Anterior cingulate cortex (tissue), 58 donors: ENCODE measurements around the gene ZNF607.
"Not testable (repeated sequence)": the region's sequence is repeated elsewhere in the genome, so short reads cannot be mapped to it uniquely, and the experiment has no call there.

Experiments used
- DNase-seq, 58 donors: peaks; one replicate each; lab custom pipeline; 2025; lab: John Stamatoyannopoulos, UW

ZNF607 gene

GRCh38 chr19:37719111-37719926 is at the start of gene ZNF607:
ZNF607 (minus strand) TSS chr19:37719761; CDS start chr19:37711618, 8,143 bp downstream.
- peak; percentile 33 to 92 (median 82) for DNase-seq

- no peak for DNase-seq
These were observed 43.9 kb upstream of the ZNF607 start for GRCh38 chr19:37763488-37763887.

GRCh38 chr19:37757683-37758082 is 38.1 kb upstream of the ZNF607 start:
- not testable (repeated sequence) for DNase-seq

- DNase-seq = no peak
These were observed 18.8 kb upstream of the ZNF607 start for GRCh38 chr19:37738371-37738770.

- DNase-seq = no peak
These were observed 5.6 kb upstream of the ZNF607 start for GRCh38 chr19:37725181-37725580.

GRCh38 chr19:37719927-37720265 is 335 bp upstream of the ZNF607 start:
- no peak for DNase-seq

- peak in 1 of 58 donors; percentile 4 for DNase-seq
These were observed 1.3 kb downstream of the ZNF607 start for GRCh38 chr19:37718304-37718703.

GRCh38 chr19:37716140-37716539 is 3.4 kb downstream of the ZNF607 start:
- DNase-seq = no peak

- DNase-seq = no peak
These were observed 13.4 kb downstream of the ZNF607 start for GRCh38 chr19:37706052-37706605.

GRCh38 chr19:37699057-37699456 is 20.5 kb downstream of the ZNF607 start:
- DNase-seq = no peak

- no peak for DNase-seq
These were observed 21.3 kb downstream of the ZNF607 start for GRCh38 chr19:37698216-37698615.

GRCh38 chr19:37695144-37695899 is 24.2 kb downstream of the ZNF607 start:
- DNase-seq = no peak

GRCh38 chr19:37692956-37693620 is 26.5 kb downstream of the ZNF607 start:
- DNase-seq = peak in 27 of 58 donors; percentile 0 to 75 (median 11)

- peak; percentile 28 to 91 (median 82) for DNase-seq
These were observed 27.6 kb downstream of the ZNF607 start for GRCh38 chr19:37691881-37692504.

GRCh38 chr19:37683520-37683919 is 36.0 kb downstream of the ZNF607 start:
- no peak for DNase-seq

- no peak for DNase-seq
These were observed 50.1 kb downstream of the ZNF607 start for GRCh38 chr19:37669450-37669914.

GRCh38 chr19:37657157-37657556 is 62.4 kb downstream of the ZNF607 start:
- not testable (repeated sequence) for DNase-seq

- peak in 57 of 58 donors; percentile 45 to 93 (median 84) for DNase-seq
These were observed 63.7 kb downstream of the ZNF607 start for GRCh38 chr19:37655689-37656371.

- peak in 57 of 58 donors; percentile 55 to 95 (median 89) for DNase-seq
These were observed 64.3 kb downstream of the ZNF607 start, which contains the start of gene ZFP30 for GRCh38 chr19:37655301-37655688. ZFP30 (minus strand) TSS chr19:37655465; CDS start chr19:37647822, 7,643 bp downstream.
